ENCODE data around the gene ZFHX3.
"Not testable (repeated sequence)": the region's sequence is repeated elsewhere in the genome, so short reads cannot be mapped to it uniquely, and the experiment has no call there.

The ZFHX3 gene

DNA sequence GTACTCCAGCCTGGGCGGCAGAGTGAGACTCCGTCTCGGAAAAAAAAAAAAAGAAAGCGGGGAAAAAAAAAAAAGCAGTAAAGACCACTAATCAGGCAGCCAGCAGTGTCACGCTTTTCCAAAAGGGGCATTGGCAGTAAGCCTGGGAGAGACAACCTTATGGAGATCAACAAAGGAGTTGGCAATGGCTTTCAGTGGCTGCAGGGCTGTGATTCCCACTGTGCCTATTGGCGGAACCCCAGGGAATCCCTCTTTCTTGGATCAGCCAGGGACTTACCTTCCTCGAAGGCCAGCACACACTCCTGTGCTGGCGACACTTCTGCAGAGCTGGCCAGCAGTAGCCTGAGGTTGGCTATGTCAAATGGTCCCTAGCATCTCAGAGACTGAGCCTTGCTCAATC, 43.2 kb upstream of the ZFHX3 start:
- Histone ChIP-seq H3K27me3 (no peaks in the 10 kb centered on the region), H3K4me2 (no peak overlapping the region)
- TF ChIP-seq Cebpa-rat (IDR thresholded peaks at IDR 0.05): no peak

DNA sequence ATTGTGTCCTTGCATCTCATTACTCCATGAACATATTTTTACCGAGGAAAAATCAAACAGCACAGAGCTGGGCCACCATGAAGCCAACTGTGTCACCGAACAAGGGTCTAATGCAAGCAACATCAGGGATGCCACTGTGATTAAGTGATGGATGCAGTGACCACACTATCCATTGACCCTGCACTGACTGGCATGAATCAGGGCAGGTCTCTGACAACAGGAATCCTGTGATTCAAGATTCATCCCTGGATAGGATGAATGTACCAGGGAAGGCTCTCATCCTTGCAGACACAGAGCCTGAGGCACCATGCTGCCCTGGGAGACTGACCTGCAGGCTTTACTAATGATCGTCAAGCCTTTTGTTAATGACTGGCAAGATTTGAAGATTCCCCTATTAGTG, 41.5 kb upstream of the ZFHX3 start:
- TF ChIP-seq Cebpa-rat (IDR thresholded peaks at IDR 0.05): no peak
- Histone ChIP-seq H3K36me3 (no peaks in the 10 kb centered on the region), H3K4me3 (no peak overlapping the region), H3K9ac (no peak overlapping the region), H3K4me1 (peaks cover 35% of the 10 kb centered on the region), H3K27ac (no peak overlapping the region), H4K20me1 (no peaks in the 10 kb centered on the region), H3K27me3 (no peaks in the 10 kb centered on the region), H3K9me3 (peaks cover 14% of the 10 kb centered on the region; the same call in 1 of the 2 replicates), H3K4me2 (no peak overlapping the region)

More for the DNA sequence above, 43.2 kb upstream of the ZFHX3 start:
- Histone ChIP-seq H3K36me3 (no peaks in the 10 kb centered on the region), H3K27ac (no peak overlapping the region), H4K20me1 (no peaks in the 10 kb centered on the region), H3K9me3 (peaks cover 7% of the 10 kb centered on the region; the same call in 1 of the 2 replicates), H3K9ac (no peak overlapping the region), H3K4me3 (no peak overlapping the region), H3K4me1 (peaks cover 26% of the 10 kb centered on the region)

DNA sequence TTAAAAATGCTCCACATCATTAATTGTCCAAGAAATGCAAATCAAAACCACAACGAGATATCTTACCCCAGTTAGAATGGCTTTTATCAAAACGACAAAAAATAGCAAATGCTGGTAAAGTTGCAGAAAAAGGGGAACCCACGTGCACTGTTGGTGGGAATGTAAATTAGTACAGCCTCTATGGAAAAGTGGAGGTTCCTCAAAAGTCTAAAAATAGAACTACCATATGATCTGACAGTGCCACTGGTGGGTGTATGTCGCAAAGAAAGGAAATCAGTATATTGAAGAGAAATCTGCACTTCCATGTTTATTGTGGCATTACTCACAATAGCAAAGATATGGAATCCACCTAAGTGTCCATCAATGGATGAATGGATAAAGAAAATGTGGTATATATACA, 38.2 kb upstream of the ZFHX3 start:
- Histone ChIP-seq H4K20me1 (no peaks in the 10 kb centered on the region), H3K36me3 (no peaks in the 10 kb centered on the region), H3K9ac (no peak overlapping the region), H3K4me1 (peaks cover 45% of the 10 kb centered on the region), H3K27me3 (no peaks in the 10 kb centered on the region), H3K27ac (no peak overlapping the region), H3K4me3 (no peak overlapping the region), H3K4me2 (peak overlapping the region; percentile 19; the same call in 1 of the 2 replicates), H3K9me3 (peaks cover 7% of the 10 kb centered on the region; the same call in 1 of the 2 replicates)
- TF ChIP-seq Cebpa-rat (IDR thresholded peaks at IDR 0.05): no peak

GRCh38 chr16:73083271-73083670, 35.3 kb upstream of the ZFHX3 start:
- Histone ChIP-seq H3K9ac (no peak overlapping the region), H3K4me2 (peak overlapping the region; percentile 63), H3K27ac (no peak overlapping the region), H4K20me1 (no peaks in the 10 kb centered on the region), H3K36me3 (no peaks in the 10 kb centered on the region), H3K9me3 (peaks cover 7% of the 10 kb centered on the region; the same call in 1 of the 2 replicates), H3K4me1 (peaks cover 45% of the 10 kb centered on the region), H3K4me3 (no peak overlapping the region), H3K27me3 (no peaks in the 10 kb centered on the region)
- TF ChIP-seq Cebpa-rat (IDR thresholded peaks at IDR 0.05): no peak

DNA sequence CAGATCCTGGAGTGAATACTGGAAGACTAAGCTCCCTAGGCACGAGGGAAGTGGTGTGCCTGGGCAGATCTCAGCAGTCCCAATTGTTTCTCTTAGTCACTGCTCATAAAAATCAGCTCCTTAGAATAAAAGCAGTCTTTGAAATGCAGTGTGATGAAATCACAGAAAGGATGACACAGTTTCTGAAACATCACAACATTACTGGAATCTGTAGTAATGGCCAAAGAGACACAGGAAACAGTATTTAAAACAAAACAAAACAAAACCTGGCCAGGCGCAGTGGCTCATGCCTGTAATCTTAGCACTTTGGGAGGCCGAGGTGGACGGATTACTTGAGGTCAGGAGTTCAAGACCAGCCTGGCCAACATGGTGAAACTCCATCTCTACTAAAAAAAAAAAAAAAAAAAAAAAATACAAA, 34.7 kb upstream of the ZFHX3 start:
- not testable (repeated sequence) for H3K4me3 ChIP-seq, H3K27ac ChIP-seq, H3K9me3 ChIP-seq, H3K27me3 ChIP-seq, H3K9ac ChIP-seq, H3K36me3 ChIP-seq, H4K20me1 ChIP-seq
- Histone ChIP-seq H3K4me1 (peaks cover 40% of the 10 kb centered on the region), H3K4me2 (peak overlapping the region; percentile 63; the same call in 1 of the 2 replicates)

GRCh38 chr16:73080931-73081330, 33.0 kb upstream of the ZFHX3 start:
- TF ChIP-seq Cebpa-rat (IDR thresholded peaks at IDR 0.05): no peak
- Histone ChIP-seq H3K4me3 (no peak overlapping the region), H3K4me2 (no peak overlapping the region), H4K20me1 (no peaks in the 10 kb centered on the region), H3K9me3 (peaks cover 7% of the 10 kb centered on the region; the same call in 1 of the 2 replicates), H3K36me3 (no peaks in the 10 kb centered on the region), H3K27ac (no peak overlapping the region), H3K27me3 (no peaks in the 10 kb centered on the region), H3K4me1 (peaks cover 23% of the 10 kb centered on the region), H3K9ac (no peak overlapping the region)

DNA sequence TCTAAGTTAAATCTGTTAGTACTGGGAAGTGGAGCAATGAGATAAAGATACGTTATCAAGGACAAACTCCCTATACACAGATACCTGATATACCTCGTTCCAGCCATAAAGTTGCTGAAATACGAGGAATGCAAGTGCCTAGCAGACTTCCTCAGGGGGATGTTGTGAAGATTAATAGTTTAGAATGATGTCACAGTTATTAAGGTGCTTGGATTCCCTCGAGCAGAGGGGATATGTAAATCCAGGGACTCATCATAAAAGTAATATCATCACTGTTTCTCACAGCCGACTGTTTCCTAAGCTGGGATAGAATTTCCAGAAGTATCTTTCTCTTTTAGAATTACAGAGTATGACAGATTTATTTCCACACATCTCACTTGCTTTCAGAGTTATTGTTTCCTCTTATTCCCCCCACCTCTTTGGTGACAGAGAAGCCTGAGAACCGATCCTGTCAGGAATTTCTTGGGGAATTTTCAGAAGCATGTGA, 28.4 kb upstream of the ZFHX3 start:
- H3K4me3 ChIP-seq: no peak overlapping the region
- H3K27ac ChIP-seq: no peak overlapping the region
- no peaks in the 10 kb centered on the region for H3K9me3 ChIP-seq
- no peak for TF ChIP-seq Cebpa-rat (IDR thresholded peaks at IDR 0.05)
- H4K20me1 ChIP-seq: no peaks in the 10 kb centered on the region
- H3K27me3 ChIP-seq: peaks cover 13% of the 10 kb centered on the region
- no peaks in the 10 kb centered on the region for H3K36me3 ChIP-seq
- H3K4me2 ChIP-seq: no peak overlapping the region
- H3K4me1 ChIP-seq: peaks cover 4% of the 10 kb centered on the region
- H3K9ac ChIP-seq: no peak overlapping the region

GRCh38 chr16:73074382-73074781, 26.5 kb upstream of the ZFHX3 start:
- H3K27ac ChIP-seq: no peak overlapping the region
- peaks cover 32% of the 10 kb centered on the region for H3K27me3 ChIP-seq
- no peak for TF ChIP-seq Cebpa-rat (IDR thresholded peaks at IDR 0.05)
- no peaks in the 10 kb centered on the region for H3K9me3 ChIP-seq
- no peak overlapping the region for H3K4me3 ChIP-seq
- H3K4me1 ChIP-seq: peaks cover 9% of the 10 kb centered on the region
- no peaks in the 10 kb centered on the region for H3K36me3 ChIP-seq
- H3K9ac ChIP-seq: no peak overlapping the region
- peaks cover 1% of the 10 kb centered on the region; the same call in 1 of the 2 replicates for H4K20me1 ChIP-seq
- no peak overlapping the region for H3K4me2 ChIP-seq

GRCh38 chr16:73072051-73072450, 24.1 kb upstream of the ZFHX3 start:
- H3K27ac ChIP-seq, H3K9me3 ChIP-seq, H3K36me3 ChIP-seq, H3K9ac ChIP-seq, H3K4me3 ChIP-seq, H3K4me1 ChIP-seq, H3K4me2 ChIP-seq: not testable (repeated sequence)
- peaks cover 17% of the 10 kb centered on the region for H4K20me1 ChIP-seq
- H3K27me3 ChIP-seq: peaks cover 55% of the 10 kb centered on the region

DNA sequence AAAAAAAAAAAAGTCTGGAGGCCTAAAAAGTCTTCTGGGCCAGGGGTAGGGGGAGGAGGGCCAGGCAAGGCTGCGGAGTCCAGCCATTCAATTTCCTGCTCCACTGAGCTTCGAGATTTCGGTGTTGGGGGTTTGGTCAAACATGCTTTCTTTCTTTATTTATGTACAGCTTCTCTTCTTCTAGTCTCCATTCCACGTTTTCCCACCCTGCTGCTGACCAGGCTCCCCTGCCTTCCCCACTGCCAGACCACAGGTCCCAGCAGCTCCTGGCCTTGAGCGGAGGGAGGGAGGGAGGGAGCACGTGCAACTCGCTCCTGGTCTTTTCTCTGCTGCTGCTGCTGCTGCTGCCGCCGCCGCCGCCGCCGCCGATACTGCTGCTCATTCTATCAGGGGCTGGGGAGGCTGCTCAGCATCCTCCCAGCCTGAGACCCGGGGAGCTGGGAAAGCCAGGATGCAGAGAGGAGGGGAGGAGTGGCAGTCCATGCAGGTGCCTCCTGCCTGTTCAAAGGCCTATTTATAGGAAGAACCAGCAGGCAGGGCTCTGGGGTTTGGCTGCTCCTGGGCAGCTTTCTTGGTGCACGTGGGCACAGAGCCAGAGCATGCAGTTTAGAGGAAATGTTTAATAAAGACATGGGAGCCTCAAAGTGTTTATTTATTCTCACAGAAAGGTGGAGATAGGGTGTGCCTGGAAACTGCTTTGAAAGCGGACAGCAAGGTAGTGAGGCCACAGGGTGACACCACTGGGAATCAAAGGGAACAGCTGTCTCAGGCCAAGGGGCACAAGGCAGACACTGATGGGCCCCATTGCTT, 23.4 kb upstream of the ZFHX3 start:
- TF ChIP-seq Cebpa-rat (IDR thresholded peaks at IDR 0.05): no peak
- Histone ChIP-seq H3K9me3 (no peaks in the 10 kb centered on the region), H3K4me1 (peaks cover 16% of the 10 kb centered on the region), H3K27ac (no peak overlapping the region), H3K36me3 (no peaks in the 10 kb centered on the region), H4K20me1 (peaks cover 24% of the 10 kb centered on the region), H3K4me3 (no peak overlapping the region), H3K4me2 (peak overlapping the region; percentile 49), H3K9ac (no peak overlapping the region), H3K27me3 (peaks cover 62% of the 10 kb centered on the region)

All from BLaER1 (cell line).